Activated T-helper 2 cell treated with anti-CD3 and anti-CD28 coated beads, Interferon-gamma antibody, Interleukin-2, Interleukin-4, amounts not matched to agents 10 μg/mL and 5 μg/mL and 100 μg/mL, durations not matched to agents 14 hours and 24 hours and 36 hours (primary cell): ENCODE measurements around the gene MYL4. TPM values are rescaled to one million over a fixed set of nuclear protein-coding genes. Genes with fewer than 3 reads are reported as not detected.

Experiments used
- DNase-seq: peaks from one replicate; pipeline ENCODE4 v3.0.0; 2021; ENCODE audit warnings: low spot score
- H3K27ac Mint-ChIP-seq: one replicate; pipeline ENCODE4 v1.8.0; 2021; ENCODE audit warnings: mixed read lengths
- H3K27me3 Mint-ChIP-seq: one replicate; pipeline ENCODE4 v1.8.0; 2021; ENCODE audit warnings: low read depth, mixed read lengths
- H3K36me3 Mint-ChIP-seq: one replicate; pipeline ENCODE4 v1.8.0; 2021; ENCODE audit warnings: low read depth, mixed read lengths
- H3K4me1 Mint-ChIP-seq: one replicate; pipeline ENCODE4 v1.8.0; 2021; ENCODE audit warnings: low read depth, mixed read lengths
- H3K4me3 Mint-ChIP-seq: one replicate; pipeline ENCODE4 v1.8.0; 2021; ENCODE audit warnings: low read depth, mild to moderate bottlenecking, moderate library complexity, mixed read lengths
- H3K9me3 Mint-ChIP-seq: one replicate; pipeline ENCODE4 v1.8.0; 2021; ENCODE audit warnings: mixed read lengths
- intact Hi-C: fragments of 100-400 bp; cut with micrococcal nuclease; formaldehyde crosslinking; loops from one replicate; pipeline ENCODE4 v1.15.1; 2023
- total RNA-seq: library from RNA; stranded (reverse); gene quantifications from 2 replicates; pipeline ENCODE4 v1.2.3, GENCODE V29; 2022

Gene MYL4
- total RNA-seq, 1 donor from 2014 or later = not detected

GRCh38 chr17:47200325-47200664 is 8.9 kb upstream of the MYL4 start:
- DNase-seq = no peak
- intact Hi-C loops = no loop called here
- Mint-ChIP-seq H3K27me3 (peaks cover 8% of the 10 kb centered on the region), H3K9me3 (no peaks in the 10 kb centered on the region), H3K4me3 (no peak overlapping the region), H3K4me1 (peaks cover 31% of the 10 kb centered on the region), H3K27ac (peak overlapping the region; percentile 18), H3K36me3 (no peaks in the 10 kb centered on the region)

GRCh38 chr17:47201166-47201565 is 8.0 kb upstream of the MYL4 start:
- Mint-ChIP-seq H3K27ac (no peak overlapping the region), H3K4me1 (peaks cover 37% of the 10 kb centered on the region), H3K36me3 (no peaks in the 10 kb centered on the region), H3K4me3 (no peak overlapping the region), H3K9me3 (no peaks in the 10 kb centered on the region), H3K27me3 (peaks cover 5% of the 10 kb centered on the region)
- intact Hi-C loops = no loop called here
- no peak for DNase-seq

DNA sequence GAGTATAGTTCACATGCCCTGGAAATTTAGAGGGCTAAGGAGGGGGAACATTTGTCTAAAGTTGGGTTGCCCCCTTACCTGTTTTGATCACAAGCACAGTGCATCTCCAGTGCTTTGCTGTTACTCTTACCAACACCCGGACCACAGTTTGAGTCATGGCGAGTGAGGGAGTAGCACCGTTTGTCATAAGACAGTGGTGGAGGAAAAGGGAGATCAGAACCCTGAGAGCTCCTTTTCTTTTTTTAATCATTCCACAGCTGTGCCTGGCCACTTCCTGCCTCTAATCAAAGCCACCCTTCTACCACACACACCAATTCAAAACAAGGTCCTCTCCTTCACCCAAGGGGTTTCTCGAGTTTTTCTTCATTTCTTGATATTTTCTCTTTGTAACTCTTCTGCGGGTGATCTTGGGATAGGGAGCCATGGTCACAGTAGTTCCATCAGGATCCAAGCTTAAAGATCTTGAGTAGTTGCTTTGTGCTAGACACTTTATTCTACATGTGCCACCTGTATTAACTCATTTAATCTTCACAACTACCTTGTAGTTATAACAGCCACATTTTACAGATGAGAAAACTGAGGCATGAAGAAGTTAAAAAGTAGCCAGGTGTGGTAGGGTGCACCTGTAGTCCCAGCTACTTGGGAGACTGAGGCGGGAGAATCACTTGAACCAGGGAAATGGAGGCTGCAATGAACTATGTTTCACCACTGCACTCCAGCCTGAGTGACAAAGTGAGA is 5.0 kb upstream of the MYL4 start:
- Mint-ChIP-seq H3K4me3 (peak overlapping the region; percentile 32), H3K36me3 (no peaks in the 10 kb centered on the region), H3K9me3 (no peaks in the 10 kb centered on the region), H3K27ac (peak overlapping the region; percentile 93), H3K27me3 (no peaks in the 10 kb centered on the region), H3K4me1 (peaks cover 45% of the 10 kb centered on the region)
- DNase-seq = peak; percentile 42
- intact Hi-C loops = loop anchor here (1.0 kb wide), 1 partner anchor 15 kb away; the partner anchor contains the start of gene CDC27

- H3K27ac Mint-ChIP-seq = peak overlapping the region; percentile 93
- no peaks in the 10 kb centered on the region for H3K9me3 Mint-ChIP-seq
- H3K27me3 Mint-ChIP-seq = no peaks in the 10 kb centered on the region
- peaks cover 42% of the 10 kb centered on the region for H3K4me1 Mint-ChIP-seq
- peak; percentile 35 for DNase-seq
- peak overlapping the region; percentile 32 for H3K4me3 Mint-ChIP-seq
- intact Hi-C loops = loop anchor here (1.0 kb wide), 1 partner anchor 16 kb away; the partner anchor contains the start of gene CDC27
- no peaks in the 10 kb centered on the region for H3K36me3 Mint-ChIP-seq
Observed at GRCh38 chr17:47204722-47205418, 4.3 kb upstream of the MYL4 start.

DNA sequence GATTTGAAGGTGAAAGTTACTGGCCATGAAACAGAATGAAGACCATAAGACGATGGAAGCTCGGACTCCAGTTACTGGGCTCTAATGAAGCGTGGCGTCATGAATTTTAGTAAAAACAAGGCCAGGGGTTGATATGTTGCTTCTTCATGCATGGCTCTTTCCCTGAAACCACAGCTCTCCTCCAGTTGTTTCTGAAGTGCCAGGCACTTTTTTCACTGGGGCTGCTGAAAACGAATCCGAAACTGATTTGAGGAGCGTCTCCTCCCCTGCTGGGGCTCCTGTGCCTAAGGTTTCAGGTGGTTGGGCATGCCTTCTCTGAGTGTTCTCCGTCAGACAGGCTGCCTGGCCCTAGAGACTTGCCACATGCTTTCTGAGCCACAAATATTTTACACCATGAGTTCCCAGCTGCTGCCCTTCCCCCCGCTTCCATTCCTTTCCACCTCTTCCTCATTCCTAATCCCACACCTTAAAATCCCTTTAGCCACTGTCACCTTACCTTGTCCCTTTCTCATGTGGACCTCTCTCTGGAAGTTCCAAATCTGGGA is 3.7 kb upstream of the MYL4 start:
- Mint-ChIP-seq H3K27ac (peak overlapping the region; percentile 93), H3K4me1 (peaks cover 37% of the 10 kb centered on the region), H3K9me3 (no peaks in the 10 kb centered on the region), H3K36me3 (no peaks in the 10 kb centered on the region), H3K27me3 (no peaks in the 10 kb centered on the region), H3K4me3 (peak overlapping the region; percentile 32)
- intact Hi-C loops = no loop called here
- peak; percentile 72 for DNase-seq

- no peak for DNase-seq
- no peaks in the 10 kb centered on the region for H3K36me3 Mint-ChIP-seq
- no peak overlapping the region for H3K4me3 Mint-ChIP-seq
- peaks cover 35% of the 10 kb centered on the region for H3K4me1 Mint-ChIP-seq
- no peaks in the 10 kb centered on the region for H3K9me3 Mint-ChIP-seq
- intact Hi-C loops = no loop called here
- H3K27ac Mint-ChIP-seq = no peak overlapping the region
- H3K27me3 Mint-ChIP-seq = peaks cover 10% of the 10 kb centered on the region
Observed at GRCh38 chr17:47207143-47208067, 1.7 kb upstream of the MYL4 start.

GRCh38 chr17:47209499-47209898 is 351 bp downstream of the MYL4 start:
- H3K4me1 Mint-ChIP-seq = peaks cover 22% of the 10 kb centered on the region
- no peak overlapping the region for H3K4me3 Mint-ChIP-seq

DNA sequence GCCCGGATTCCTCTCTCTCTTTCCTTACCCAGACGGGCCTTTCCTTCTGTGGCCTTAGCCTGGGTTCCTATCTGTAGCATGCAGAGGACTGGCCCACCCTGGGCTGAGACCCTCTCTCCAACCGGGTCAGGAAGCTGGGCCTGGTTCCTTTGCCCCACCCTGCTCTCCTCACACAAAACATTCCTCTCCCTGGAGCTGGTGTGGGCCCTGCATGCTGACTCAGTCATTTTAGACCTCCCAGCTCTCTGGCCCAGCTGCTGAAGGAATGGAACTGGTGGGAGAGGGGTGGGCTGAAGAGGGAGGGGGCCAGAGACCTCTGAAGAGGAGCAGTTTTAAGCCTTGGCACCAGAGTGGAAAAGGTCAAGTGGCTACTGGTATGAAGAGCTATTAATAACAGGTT is 957 bp downstream of the MYL4 start:
- Mint-ChIP-seq H3K4me1 (peaks cover 16% of the 10 kb centered on the region), H3K27ac (no peak overlapping the region), H3K27me3 (peaks cover 15% of the 10 kb centered on the region), H3K9me3 (no peaks in the 10 kb centered on the region), H3K4me3 (no peak overlapping the region), H3K36me3 (no peaks in the 10 kb centered on the region)
- DNase-seq = no peak
- intact Hi-C loops = no loop called here

More at GRCh38 chr17:47209499-47209898, 351 bp downstream of the MYL4 start:
- DNase-seq = no peak
- H3K9me3 Mint-ChIP-seq = no peaks in the 10 kb centered on the region
- H3K27ac Mint-ChIP-seq = no peak overlapping the region
- H3K36me3 Mint-ChIP-seq = no peaks in the 10 kb centered on the region
- intact Hi-C loops = no loop called here
- H3K27me3 Mint-ChIP-seq = peaks cover 15% of the 10 kb centered on the region

DNA sequence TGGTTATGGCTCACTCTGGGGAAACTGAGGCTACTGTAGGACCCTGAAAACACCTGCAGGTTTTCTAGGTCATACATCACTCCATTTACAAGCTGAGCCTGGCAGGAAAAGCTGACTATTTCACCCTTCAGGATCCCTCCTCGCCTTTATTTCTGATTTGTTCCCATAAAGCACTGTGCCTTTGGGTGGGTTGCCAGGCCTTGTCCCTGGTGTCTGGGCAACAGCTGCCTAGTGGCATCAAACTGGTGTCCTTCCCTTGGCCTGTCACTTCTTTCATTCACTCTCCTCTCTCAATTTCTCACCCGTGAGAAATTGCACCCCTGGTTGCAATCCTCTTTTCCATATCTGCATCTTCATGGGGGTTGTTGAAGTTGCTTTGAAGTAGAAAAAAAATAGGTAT is 1.6 kb downstream of the MYL4 start:
- Mint-ChIP-seq H3K27me3 (peaks cover 17% of the 10 kb centered on the region), H3K4me1 (peaks cover 9% of the 10 kb centered on the region), H3K4me3 (no peak overlapping the region), H3K27ac (no peak overlapping the region), H3K9me3 (no peaks in the 10 kb centered on the region), H3K36me3 (no peaks in the 10 kb centered on the region)
- intact Hi-C loops = no loop called here
- DNase-seq = no peak

DNA sequence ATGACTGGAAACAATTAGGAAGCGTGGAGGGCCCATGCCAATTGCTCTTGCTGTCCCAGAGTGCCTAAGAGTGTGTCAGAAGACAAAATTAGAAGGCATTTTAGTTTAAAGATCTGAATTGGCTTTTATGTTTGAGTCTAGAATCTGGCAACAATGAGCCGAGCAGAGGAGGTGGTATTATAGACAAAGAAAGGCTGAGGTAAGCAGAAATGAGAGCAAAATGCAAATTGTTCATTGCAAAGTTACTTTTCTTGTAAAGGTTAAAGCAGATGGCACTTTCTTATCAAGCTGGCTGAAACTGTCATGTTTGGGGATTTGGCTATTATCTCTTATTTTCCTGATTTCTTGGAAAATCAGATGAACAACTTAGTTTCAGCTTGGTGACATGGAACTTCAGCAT is 3.3 kb downstream of the MYL4 start:
- intact Hi-C loops = no loop called here
- H3K27me3 Mint-ChIP-seq = peaks cover 22% of the 10 kb centered on the region
- peaks cover 5% of the 10 kb centered on the region for H3K4me1 Mint-ChIP-seq

DNA sequence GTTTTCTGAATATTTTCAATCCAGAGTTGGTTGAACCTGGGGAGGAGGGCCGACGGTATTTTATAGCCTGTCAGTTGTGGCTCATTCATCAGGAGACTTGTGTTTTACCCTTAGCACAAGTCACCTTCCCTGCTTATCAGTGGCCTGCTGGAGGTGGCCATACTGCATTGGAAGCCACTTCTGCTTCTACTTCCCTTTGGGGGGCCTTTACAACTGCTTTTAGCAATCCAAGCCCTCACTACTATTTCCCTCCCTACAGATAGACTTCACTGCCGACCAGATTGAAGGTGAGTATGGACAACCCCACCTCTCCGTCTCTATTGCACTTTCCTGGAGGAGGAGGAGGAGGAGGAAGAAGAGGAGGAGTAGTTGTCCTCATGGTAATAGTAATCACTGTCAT is 4.4 kb downstream of the MYL4 start:
- intact Hi-C loops = no loop called here
- Mint-ChIP-seq H3K4me3 (no peak overlapping the region), H3K27me3 (peaks cover 22% of the 10 kb centered on the region), H3K9me3 (no peaks in the 10 kb centered on the region), H3K27ac (no peak overlapping the region), H3K36me3 (no peaks in the 10 kb centered on the region), H3K4me1 (peaks cover 4% of the 10 kb centered on the region)
- DNase-seq = no peak

More for the DNA sequence above, 3.3 kb downstream of the MYL4 start:
- Mint-ChIP-seq H3K27ac (no peak overlapping the region), H3K36me3 (no peaks in the 10 kb centered on the region), H3K9me3 (no peaks in the 10 kb centered on the region), H3K4me3 (no peak overlapping the region)
- no peak for DNase-seq

DNA sequence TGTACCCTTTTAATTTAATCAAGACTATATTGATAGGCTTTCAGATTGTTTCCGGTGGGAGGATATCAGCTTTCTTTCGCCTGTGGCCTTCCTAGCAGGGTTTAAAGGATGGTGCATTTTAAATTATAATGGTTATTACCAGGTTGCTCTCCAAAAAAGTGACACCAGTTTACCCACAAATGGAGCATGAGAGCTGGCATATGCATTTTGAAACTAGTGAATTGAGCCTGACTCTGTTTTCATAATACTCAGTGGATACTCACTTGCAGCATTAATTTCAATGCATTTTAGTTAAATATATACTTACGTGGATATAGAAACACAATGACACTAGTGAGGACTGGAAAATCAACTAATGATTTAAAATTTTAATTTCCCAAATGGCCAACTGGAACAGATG is 5.8 kb downstream of the MYL4 start:
- no peaks in the 10 kb centered on the region for H3K9me3 Mint-ChIP-seq
- intact Hi-C loops = no loop called here
- H3K36me3 Mint-ChIP-seq = no peaks in the 10 kb centered on the region

More for the DNA sequence above, 5.8 kb downstream of the MYL4 start:
- no peak overlapping the region for H3K4me3 Mint-ChIP-seq
- peaks cover 22% of the 10 kb centered on the region for H3K27me3 Mint-ChIP-seq
- no peak overlapping the region for H3K27ac Mint-ChIP-seq
- DNase-seq = no peak
- peaks cover 15% of the 10 kb centered on the region for H3K4me1 Mint-ChIP-seq
